Activated effector memory CD4-positive, alpha-beta T cell treated with anti-CD3 and anti-CD28 coated beads, Interleukin-2, amount 50 U/mL, for 16 hours (primary cell): Measurements from ENCODE around the gene RNF121.
A peak's percentile ranks its signal among the peaks of the same experiment; 100 is the strongest.
"Not testable (repeated sequence)": the region's sequence is repeated elsewhere in the genome, so short reads cannot be mapped to it uniquely, and the experiment has no call there.

Experiments
- DNase-seq: peaks from one replicate; pipeline ENCODE4 v3.0.0-alpha.2; 2020

Gene RNF121

DNA sequence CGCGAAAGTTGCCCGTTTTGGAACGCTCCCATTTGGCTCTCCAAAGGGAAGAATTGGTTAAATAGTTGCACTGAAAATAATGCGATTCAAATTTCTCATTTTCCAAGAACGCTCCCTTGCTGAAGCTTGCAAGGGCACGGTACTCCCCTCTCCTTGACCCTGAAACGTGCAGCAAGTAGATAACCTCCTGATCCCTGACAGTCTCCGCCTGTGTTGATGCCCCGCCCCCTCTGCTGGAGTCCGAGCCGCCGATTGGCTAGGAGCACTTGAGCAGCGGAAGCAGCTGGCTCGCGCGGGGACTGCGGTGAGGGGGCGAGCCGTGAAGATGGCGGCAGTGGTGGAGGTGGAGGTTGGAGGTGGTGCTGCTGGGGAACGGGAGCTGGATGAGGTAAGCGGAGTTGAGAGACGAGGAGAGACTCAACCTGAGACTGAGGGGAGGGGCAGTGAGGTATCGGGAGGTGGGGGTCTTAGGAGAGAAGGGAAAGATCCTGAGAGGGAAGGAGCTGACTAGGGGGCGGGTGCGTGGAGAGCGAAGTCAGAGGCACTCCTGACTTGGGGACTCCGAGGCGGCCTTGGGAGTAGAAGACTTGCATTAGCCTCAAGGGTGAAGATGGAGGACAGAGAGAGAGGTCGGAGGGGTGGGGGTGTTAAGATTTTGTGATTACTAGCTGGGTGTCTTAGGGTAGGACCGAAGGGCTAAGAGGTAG lies at the start of gene RNF121:
TSS of gene RNF121 (plus strand) at position 310 of the 707 bp plus-strand sequence. CDS start at position 326, 16 bp downstream.
- peak; percentile 99 for DNase-seq

DNA sequence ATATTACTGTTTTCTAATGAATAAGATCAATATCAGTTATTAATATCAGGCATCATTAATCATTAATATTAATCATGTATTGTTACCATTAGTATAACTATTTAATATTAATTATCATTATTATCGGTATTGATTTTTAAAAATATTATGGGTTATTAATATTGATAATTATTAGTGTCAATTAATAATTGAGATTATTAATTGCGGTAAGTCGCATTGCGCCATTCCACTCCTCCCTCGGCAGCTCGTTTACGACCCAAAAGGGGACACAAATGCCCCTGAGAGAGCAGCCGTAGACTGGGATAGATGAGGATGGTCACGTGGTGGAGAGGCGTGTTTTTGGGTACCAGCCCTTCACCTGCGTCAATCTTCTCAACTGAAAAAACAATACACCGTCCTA lies 43.0 kb upstream of the RNF121 start:
- not testable (repeated sequence) for DNase-seq

DNA sequence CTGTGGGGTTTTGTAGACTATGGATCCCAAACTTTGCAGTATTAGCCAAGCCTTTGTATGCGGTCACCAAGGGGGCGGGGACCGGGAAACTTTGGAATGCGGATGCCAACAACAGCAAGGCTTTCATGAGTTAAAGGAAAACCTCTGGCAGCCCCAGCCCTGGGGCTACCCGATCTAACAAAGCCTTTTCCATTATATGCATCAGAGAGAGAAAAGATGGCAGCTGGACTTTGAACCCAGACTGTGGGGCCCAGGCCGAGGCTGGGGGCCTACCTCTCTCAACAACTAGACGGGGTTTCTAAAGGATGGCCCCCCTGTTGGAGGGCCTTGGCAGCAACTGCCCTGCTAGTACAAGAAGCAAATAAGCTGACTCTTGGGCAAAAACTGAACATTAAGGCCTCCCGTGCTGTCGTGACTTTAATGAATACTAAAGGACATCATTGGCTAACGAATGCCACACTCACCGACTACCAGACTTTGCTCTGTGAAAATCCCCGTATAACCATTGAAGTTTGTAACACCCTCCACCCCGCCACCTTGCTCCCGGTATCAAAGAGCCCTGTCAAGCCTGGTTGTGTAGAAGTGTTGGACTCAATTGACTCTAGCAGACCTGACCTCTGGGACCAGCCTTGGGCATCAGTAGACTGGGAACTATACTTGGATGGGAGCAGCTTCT lies 40.4 kb upstream of the RNF121 start:
- not testable (repeated sequence) for DNase-seq

DNA sequence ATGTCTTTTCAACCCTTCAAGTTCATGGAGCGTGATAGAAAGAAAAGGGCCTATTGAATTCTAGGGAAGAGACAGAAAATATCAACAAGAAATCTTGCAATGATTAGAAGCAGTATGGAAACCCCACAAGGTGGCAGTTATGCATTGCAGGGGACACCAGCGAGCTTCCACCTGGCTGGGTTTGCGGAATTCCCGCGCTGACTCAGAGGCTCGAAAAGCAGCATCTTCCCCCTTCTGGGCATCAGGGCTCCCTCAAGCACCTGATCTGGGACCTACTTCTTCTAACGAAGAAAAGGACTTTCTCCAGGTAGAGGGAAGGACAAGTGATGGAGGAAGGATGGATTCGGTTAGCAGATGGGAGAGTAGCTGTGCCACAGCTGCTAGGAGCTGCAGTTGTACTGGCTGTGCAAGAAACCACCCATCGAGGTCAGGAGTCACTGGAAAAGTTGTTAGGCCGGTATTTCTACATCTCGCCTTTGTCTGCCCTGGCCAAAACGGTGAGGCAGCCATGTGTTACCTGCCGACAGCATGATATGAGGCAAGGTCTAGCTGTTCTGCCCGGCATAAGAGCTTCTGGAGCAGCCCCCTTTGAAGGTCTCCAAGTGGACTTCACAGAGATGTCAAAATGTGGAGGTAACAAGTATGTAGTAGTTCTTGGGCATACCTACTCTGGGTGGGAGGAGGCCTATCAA lies 39.5 kb upstream of the RNF121 start:
- not testable (repeated sequence) for DNase-seq

DNA sequence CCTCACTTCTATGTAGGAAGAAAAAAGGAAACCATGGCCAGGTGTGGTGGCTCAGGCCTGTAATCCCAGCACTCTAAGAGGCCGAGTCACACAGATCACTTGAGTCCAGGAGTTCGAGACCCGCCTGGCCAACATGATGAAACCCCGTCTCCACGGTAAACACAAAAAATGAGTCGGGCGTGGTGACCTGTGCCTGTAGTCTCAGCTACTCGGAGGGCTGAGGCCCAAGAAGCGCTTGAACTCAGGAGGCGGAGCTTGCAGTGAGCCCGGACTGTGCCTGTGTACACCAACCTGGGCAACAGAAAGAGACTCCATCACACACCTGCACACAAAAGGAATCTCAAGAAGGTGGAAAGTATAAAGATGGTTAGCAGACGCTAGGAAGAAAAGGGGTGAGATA lies 32.9 kb upstream of the RNF121 start:
- no peak for DNase-seq

DNA sequence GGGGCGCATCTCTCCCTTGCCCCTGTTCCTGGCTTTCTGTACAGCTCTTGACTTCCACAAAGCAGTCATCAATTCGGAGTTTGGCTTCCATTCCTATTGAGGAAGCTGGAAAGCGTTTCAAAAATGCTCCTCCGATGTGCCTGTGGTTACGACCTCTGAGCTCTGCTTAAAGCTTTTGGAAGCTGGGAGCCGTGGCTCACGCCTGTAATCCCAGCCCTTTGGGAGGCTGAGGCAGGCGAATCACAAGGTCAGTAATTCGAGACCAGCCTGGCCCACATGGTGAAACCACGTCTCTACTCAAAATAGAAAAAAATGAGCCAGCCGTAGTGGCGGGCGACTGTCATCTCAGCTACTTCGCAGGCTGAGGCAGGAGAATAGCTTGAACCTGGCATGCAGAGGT lies 27.7 kb upstream of the RNF121 start:
- not testable (repeated sequence) for DNase-seq

DNA sequence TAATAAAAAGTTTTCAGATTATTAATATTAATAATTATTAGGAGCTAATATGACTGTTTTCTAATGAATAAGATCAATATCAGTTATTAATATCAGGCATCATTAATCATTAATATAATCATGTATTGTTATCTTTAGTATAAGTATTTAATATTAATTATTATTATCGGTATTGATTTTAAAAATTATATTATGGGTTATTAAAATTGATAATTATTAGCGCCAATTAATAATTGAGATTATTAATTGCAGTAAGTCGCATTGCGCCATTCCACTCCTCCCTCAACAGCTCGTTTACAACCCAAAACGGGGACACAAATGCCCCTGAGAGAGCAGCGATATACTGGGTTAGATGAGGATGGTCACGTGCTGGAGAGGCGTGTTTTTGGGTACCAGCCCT lies 20.6 kb upstream of the RNF121 start:
- DNase-seq: no peak

DNA sequence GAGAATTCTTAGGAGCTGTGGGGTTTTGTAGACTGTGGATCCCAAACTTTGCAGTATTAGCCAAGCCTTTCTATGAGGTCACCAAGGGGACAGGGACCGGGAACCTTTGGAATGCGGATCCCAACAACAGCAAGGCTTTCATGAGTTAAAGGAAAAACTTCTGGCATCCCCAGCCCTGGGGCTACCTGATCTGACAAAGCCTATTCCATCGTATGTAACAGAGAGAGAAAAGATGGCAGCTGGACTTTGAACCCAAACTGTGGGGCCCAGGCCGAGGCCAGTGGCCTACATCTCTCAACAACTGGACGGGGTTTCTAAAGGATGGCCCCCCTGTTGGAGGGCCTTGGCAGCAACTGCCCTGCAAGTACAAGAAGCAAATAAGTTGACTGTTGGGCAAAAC lies 18.1 kb upstream of the RNF121 start:
- DNase-seq: not testable (repeated sequence)

DNA sequence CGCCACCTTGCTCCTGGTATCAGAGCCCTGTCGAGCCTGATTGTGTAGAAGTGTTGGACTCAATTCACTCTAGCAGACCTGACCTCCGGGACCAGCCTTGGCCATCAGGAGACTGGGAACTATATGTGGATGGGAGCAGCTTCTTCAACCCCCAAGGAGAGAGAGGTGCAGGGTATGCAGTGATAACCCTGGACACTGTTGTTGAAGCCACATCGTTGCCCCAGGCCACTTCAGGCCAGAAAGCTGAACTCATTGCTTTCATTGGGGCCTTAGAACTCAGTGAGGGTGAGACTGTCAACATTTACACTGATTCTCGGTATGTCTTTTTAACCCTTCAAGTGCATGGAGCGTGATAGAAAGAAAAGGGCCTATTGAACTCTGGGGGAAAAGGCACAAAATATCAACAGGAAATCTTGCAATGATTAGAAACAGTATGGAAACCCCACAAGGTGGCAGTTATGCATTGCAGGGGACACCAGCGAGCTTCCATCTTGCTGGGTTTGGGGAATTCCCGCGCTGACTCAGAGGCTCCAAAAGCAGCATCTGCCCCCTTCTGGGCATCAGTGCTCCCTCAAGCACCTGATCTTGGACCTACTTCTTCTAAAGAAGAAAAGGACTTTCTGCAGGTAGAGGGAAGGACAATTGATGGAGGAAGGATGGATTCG lies 17.4 kb upstream of the RNF121 start:
- peak; percentile 90 for DNase-seq

DNA sequence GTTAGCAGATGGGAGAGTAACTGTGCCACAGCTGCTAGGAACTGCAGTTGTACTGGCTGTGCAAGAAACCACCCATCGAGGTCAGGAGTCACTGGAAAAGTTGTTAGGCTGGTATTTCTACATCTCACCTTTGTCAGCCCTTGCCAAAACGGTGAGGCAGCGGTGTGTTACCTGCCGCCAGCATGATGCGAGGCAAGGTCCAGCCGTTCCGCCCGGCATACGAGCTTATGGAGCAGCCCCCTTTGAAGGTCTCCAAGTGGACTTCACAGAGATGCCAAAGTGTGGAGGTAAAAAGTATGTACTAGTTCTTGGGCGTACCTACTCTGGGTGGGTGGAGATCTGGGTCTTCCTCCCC lies 16.9 kb upstream of the RNF121 start:
- not testable (repeated sequence) for DNase-seq

DNA sequence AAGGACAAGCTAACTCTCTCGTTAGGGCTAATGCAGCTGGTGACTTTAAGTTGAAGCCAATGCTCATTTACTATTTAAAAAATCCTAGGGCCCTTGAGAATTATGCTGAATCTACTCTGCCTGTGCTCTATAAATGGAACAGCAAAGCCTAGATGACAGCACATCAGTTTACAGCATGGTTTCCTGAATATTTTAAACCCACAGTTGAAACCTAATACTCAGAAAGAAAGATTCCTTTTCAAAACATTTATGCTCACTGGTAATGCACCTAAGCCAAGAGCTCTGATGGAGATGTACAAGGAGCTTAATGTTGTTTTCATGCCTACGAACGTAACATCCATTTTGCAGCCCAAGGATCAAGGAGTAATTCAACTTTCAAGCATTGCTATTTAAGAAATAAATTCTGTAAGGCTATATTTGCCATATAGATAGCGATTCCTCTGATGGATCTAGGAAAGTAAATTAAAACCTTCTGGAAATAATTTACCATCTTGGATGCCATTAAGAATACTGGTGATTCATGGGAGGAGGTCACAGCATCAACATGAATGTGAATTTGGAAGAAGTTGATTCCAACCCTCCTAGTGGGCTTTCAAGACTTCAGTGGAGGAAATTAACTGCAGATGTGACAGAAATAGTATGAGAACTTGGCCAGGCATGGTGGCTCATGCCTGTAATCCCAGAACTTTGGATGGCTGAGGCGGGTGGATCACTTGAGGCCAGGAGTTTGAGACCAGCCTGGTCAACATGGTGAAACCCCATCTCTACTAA lies 14.9 kb upstream of the RNF121 start:
- DNase-seq: no peak

DNA sequence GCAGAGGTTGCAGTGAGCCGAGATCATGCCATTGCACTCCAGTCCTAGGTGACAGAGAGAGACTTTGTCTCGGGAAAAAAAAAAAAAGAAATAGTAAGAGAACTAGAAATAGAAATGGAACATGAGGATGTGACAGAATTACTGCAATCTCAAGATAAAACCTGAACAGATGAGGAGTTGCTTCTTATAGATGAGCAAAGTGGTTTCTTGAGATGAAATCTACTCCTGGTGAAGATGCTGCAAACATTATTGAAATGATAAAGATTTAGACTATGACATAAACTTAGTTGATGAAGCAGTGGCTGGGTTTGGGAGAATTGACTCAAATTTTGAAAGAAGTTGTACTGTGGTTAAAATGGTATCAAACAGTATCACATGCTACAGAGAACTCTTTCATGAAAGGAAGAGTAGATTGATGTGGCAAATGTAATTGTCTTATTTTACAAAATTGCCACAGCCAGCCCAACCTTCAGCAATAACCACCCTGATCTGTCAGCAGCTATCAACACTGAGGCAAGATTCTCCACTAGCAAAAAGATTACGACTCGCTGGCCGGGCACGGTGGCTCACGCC lies 14.1 kb upstream of the RNF121 start:
- no peak for DNase-seq

DNA sequence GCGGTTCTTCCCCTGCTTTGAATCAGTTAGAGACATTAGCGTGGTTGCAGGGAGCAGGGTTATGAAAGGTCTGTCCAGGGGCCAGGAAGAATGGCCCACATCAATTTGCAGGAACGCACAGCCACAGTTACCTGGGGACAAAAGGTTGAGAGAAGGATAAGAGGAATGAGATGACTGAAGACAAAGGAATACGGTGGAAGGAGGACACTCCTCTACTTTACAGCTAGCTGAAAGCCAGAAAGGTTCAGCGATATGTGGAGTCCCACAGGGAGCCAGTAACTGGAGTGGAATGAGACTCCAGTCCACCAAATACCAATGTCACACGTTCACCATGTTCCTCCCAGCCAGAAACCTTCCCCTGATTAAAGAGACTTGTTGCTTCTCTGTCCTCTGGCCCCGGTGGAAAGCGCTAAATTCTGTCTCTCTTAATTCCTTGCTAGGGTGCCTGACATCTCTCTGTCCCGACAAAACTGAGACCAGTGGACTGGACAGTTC lies 11.2 kb upstream of the RNF121 start:
- DNase-seq: no peak

DNA sequence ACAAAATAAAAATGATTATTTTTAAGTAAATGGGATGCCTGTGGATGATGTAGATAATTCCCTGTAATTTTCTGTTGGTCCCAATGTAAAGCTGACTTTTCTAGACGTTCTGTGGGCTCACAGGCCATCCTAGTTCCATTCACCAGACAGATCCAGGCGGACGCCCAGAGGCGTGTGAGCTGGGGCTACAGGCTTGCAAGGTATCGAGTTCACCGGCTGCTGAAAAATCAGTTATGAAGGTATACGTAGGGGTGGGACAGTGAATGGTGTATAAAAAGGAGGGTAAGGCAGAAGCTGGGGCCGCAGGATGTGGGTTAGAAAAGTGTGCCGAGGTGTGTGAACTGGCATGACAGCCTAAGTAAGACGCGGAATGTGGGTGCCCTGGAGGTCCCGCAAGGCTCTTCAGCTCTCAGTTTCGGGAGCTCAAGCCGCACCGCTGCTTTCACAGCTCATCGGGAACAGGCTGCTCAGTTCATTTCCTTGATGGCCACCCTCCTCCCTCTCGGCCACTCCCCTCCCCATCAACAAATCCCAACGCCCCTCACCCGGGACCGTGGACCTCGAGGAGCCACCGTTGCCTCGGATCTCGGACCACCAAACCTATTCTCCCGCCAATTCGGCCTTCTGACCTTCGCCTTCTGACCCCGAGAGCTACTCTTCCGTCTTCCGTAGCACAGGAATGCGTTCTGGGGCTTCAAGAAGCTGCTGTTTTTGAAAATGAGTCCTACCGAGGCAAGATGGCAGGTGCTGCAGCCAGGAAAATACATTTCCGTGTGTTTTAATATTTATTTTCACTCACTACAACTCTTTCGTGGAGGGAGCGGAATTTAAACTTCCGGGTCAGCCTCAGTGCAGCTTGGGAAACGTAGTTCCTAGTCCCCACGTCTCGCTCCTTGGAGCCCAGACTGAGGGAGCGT lies 768 bp upstream of the RNF121 start, which contains the start of gene XNDC1N:
TSS of gene XNDC1N (minus strand) at position 775 of the 917 bp plus-strand sequence. CDS start 5,241 bp downstream, outside the sequence.
- DNase-seq: peak; percentile 91

DNA sequence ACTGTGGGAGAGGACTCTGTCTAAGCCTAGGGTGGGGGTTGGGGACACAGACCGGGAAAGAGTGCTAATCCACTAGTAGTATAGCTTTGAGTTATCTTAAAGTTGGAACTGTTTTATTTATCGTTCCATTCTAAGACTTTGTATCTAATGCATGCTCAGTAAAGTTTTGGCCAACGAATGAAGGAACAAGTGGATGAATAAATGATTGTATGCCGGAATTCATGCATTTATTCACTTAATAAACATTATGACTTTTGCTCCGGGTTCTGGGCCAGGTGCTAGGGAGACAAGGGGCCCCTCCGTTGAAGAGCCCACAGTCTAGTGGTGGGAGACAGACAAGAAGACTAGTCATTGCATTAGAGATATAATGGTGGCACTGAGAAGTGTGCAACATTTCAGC lies 645 bp downstream of the RNF121 start:
- no peak for DNase-seq

DNA sequence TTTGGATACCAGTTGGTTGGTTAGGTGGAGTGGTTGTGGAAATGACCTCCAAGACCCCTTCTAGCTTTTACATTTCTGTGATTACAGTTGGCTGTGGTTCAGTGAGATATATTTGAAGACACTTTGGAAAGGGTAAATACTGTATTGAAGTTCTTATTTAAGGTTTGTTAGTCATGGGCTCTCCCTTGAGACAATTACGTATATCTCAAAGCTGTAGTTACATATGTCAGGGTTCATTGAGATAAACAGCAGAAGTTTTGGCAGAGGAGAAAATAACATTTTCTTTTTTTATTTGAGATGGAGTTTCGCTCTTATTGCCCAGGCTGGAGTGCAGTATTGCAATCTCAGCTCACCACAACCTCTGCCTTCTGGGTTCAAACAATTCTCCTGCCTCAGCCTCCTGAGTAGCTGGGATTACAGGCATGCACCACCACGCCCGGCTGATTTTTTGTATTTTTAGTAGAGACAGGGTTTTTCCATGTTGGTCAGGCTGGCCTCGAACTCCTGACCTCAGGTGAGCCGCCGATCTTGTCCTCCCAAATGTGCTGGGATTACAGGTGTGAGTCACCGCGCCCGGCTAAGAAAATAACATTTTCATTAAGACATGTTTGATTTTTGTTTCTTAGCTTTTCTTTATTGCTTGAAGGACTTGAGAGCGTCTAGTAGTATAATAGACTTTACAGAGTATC lies 1.9 kb downstream of the RNF121 start:
- DNase-seq: no peak

DNA sequence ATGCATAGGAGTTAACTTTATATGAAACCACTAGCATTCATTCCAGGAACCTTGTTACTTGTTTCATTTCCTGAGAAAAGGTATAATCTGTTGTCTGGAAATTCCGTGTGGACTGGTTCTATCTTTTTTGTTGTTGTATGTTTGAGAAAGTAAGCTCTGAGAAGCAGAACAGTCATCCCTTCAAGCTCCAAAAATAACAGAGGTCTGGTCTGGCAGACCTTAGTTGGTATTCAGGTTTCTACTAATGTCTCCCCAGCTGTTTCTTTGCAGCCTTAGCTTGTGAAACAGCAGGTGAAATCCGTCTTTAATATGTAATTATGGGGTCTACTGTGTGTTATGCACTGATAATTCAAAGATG lies 2.4 kb downstream of the RNF121 start:
- no peak for DNase-seq

DNA sequence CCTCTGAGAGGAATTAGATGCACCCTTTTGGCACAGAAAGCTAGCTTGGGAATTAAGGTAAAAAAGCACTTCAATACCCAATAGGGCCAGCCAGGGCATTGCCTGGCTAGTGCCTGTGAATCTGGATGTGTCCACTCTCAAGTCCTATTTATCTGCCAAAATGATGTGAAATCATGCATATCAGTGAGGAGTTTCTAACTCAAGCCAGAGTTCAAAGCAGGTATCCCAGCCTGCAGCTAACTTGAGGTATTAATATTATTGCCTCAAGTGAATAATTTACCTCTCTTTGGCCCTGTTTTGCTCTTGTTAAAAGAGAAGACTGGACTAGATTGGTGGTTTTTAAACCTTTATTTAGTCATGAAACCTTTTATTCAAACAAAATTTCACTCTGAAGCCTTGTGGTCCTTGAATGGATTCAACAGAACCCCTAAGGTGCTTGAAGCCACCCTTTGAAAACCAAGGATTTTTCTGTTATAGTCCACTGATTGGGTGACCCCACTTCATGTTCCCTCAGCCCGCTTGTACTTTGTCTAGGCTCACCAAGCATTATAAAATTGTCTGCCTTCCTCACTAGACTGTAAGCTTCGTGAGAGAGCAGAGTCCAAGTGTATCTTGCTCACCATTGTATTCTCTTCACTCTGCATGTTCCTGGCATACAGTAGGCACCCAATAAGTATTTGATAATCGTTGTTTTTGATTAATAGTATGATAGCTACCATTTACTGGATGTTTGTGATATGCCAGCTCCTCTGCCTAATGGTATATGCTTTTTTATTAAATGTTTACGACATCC lies 4.5 kb downstream of the RNF121 start:
- no peak for DNase-seq

DNA sequence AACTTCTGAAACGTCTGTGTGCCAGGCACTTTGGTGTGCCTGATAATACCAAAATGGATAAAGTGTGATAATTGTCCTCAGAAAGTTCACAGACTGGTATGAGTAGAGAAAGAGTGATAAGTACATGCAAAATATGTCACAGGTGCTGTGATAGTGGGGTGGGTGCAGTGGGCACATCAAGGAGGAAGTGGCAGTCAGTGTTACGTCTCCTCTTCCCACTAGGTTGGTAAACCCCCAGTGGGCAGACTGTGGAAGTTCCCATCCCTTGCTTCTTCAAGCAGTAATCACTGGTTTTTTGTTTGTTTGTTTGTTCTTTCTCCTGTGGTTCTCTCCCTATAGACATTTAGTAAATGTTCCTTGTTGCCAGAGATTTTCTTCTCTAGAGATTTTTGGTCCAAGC lies 5.4 kb downstream of the RNF121 start:
- no peak for DNase-seq
